ENCODE data around the gene CFAP97D1. TPM values are rescaled to one million over a fixed set of nuclear protein-coding genes. Genes with fewer than 3 reads are reported as not detected.

The CFAP97D1 gene
- polyA plus RNA-seq, 1 donor = 0.04 TPM

GRCh38 chr17:43813386-43813785, 33.2 kb downstream of the CFAP97D1 start:
- no peak for DNase-seq
- peaks cover 4% of the 10 kb centered on the region for H3K4me1 ChIP-seq (ENCODE audit: control insufficient read depth, insufficient read depth, low read length)
- H3K4me3 ChIP-seq (ENCODE audit: low read length) = no peak overlapping the region
- no CpG with 5 or more reads among the region's 3 CpGs for WGBS (ENCODE audit: insufficient coverage, low lambda C conversion rate)
- H3K9me3 ChIP-seq (ENCODE audit: control insufficient read depth, low read depth, low read length) = no peaks in the 10 kb centered on the region
- H3K27me3 ChIP-seq (ENCODE audit: control insufficient read depth, insufficient read depth, low read length) = no peaks in the 10 kb centered on the region
- H3K36me3 ChIP-seq (ENCODE audit: control insufficient read depth, insufficient read depth, low read length) = peaks cover 2% of the 10 kb centered on the region
- no peak overlapping the region for H3K27ac ChIP-seq (ENCODE audit: low read length)

GRCh38 chr17:43814026-43814425, 33.8 kb downstream of the CFAP97D1 start:
- H3K36me3 ChIP-seq (ENCODE audit: control insufficient read depth, insufficient read depth, low read length) = peaks cover 2% of the 10 kb centered on the region
- H3K4me1 ChIP-seq (ENCODE audit: control insufficient read depth, insufficient read depth, low read length) = peaks cover 4% of the 10 kb centered on the region
- H3K4me3 ChIP-seq (ENCODE audit: low read length) = no peak overlapping the region
- no peaks in the 10 kb centered on the region for H3K9me3 ChIP-seq (ENCODE audit: control insufficient read depth, low read depth, low read length)
- H3K27ac ChIP-seq (ENCODE audit: low read length) = no peak overlapping the region
- no peaks in the 10 kb centered on the region for H3K27me3 ChIP-seq (ENCODE audit: control insufficient read depth, insufficient read depth, low read length)
- no CpG with 5 or more reads among the region's 12 CpGs for WGBS (ENCODE audit: insufficient coverage, low lambda C conversion rate)
- DNase-seq = no peak

GRCh38 chr17:43814714-43815113, 34.5 kb downstream of the CFAP97D1 start:
- no peak for DNase-seq
- Histone ChIP-seq H3K4me3 (ENCODE audit: low read length) (no peak overlapping the region), H3K4me1 (ENCODE audit: control insufficient read depth, insufficient read depth, low read length) (peaks cover 4% of the 10 kb centered on the region), H3K27me3 (ENCODE audit: control insufficient read depth, insufficient read depth, low read length) (no peaks in the 10 kb centered on the region), H3K27ac (ENCODE audit: low read length) (no peak overlapping the region), H3K36me3 (ENCODE audit: control insufficient read depth, insufficient read depth, low read length) (peaks cover 2% of the 10 kb centered on the region), H3K9me3 (ENCODE audit: control insufficient read depth, low read depth, low read length) (no peaks in the 10 kb centered on the region)
- 50% methylated on average over 1 of the region's 1 CpG for WGBS (ENCODE audit: insufficient coverage, low lambda C conversion rate)

DNA sequence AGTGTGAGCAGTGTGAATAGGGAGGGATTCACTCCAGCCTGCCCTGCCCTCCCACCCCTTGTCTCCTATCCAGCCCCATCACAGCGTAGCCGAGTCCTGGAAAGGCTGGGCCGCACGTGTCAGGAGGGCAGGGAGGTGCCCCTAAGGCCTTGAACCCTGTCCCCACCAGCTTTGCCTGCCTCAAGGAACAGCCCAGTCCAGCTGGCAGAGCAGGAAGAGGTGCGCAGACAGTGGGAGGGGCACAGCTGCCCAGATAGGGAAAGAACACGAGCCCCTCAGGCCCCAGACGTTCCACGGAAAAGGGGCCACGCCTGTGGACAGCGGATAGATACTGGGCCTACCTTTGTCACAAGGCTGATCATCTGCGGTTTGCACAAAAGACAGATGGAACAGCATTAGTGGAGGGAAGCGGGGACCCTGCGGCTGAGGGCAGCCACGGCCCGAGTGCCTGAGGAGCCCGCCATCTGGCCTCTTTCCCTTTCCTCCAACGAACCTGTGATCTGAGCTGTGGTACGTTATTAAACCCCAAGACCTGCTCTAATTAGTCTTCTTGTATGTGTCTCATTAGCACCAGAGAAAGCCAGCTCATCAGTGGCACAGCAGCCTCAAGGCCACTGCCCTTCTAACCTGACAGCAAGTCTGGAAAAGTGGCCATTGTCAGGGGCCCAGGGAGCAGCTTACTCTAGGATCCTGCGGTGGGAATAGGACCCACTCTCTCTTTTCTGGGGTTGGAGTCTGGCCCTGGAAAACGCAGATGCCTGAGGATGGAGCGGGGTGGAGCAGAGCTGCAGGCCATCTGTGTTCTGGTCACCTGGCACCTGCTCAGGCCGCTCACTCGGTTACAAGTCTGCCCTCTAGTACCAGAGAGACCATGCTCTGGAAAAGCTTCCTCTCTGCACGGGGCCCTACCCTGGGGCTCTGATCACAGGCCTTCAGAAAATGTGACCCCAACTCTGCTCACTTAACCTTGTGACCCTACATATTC, 36.4 kb downstream of the CFAP97D1 start:
- Histone ChIP-seq H3K36me3 (ENCODE audit: control insufficient read depth, insufficient read depth, low read length) (peaks cover 2% of the 10 kb centered on the region), H3K4me1 (ENCODE audit: control insufficient read depth, insufficient read depth, low read length) (peaks cover 4% of the 10 kb centered on the region), H3K27me3 (ENCODE audit: control insufficient read depth, insufficient read depth, low read length) (no peaks in the 10 kb centered on the region), H3K4me3 (ENCODE audit: low read length) (no peak overlapping the region), H3K9me3 (ENCODE audit: control insufficient read depth, low read depth, low read length) (no peaks in the 10 kb centered on the region), H3K27ac (ENCODE audit: low read length) (no peak overlapping the region)
- no CpG with 5 or more reads among the region's 24 CpGs for WGBS (ENCODE audit: insufficient coverage, low lambda C conversion rate)
- peak in 1 of 2 donors; percentile 50 for DNase-seq

GRCh38 chr17:43817826-43818225, 37.6 kb downstream of the CFAP97D1 start:
- Histone ChIP-seq H3K27ac (ENCODE audit: low read length) (no peak overlapping the region), H3K4me1 (ENCODE audit: control insufficient read depth, insufficient read depth, low read length) (peaks cover 4% of the 10 kb centered on the region), H3K9me3 (ENCODE audit: control insufficient read depth, low read depth, low read length) (no peaks in the 10 kb centered on the region), H3K27me3 (ENCODE audit: control insufficient read depth, insufficient read depth, low read length) (no peaks in the 10 kb centered on the region), H3K4me3 (ENCODE audit: low read length) (no peak overlapping the region), H3K36me3 (ENCODE audit: control insufficient read depth, insufficient read depth, low read length) (peaks cover 2% of the 10 kb centered on the region)
- no peak for DNase-seq
- WGBS (ENCODE audit: insufficient coverage, low lambda C conversion rate) = no CpG with 5 or more reads among the region's 9 CpGs

GRCh38 chr17:43818966-43819365, 38.7 kb downstream of the CFAP97D1 start:
- no CpG with 5 or more reads among the region's 5 CpGs for WGBS (ENCODE audit: insufficient coverage, low lambda C conversion rate)
- no peaks in the 10 kb centered on the region for H3K36me3 ChIP-seq (ENCODE audit: control insufficient read depth, insufficient read depth, low read length)
- peaks cover 4% of the 10 kb centered on the region for H3K4me1 ChIP-seq (ENCODE audit: control insufficient read depth, insufficient read depth, low read length)
- DNase-seq = no peak
- no peak overlapping the region for H3K4me3 ChIP-seq (ENCODE audit: low read length)
- H3K27me3 ChIP-seq (ENCODE audit: control insufficient read depth, insufficient read depth, low read length) = no peaks in the 10 kb centered on the region
- H3K9me3 ChIP-seq (ENCODE audit: control insufficient read depth, low read depth, low read length) = no peaks in the 10 kb centered on the region
- no peak overlapping the region for H3K27ac ChIP-seq (ENCODE audit: low read length)

DNA sequence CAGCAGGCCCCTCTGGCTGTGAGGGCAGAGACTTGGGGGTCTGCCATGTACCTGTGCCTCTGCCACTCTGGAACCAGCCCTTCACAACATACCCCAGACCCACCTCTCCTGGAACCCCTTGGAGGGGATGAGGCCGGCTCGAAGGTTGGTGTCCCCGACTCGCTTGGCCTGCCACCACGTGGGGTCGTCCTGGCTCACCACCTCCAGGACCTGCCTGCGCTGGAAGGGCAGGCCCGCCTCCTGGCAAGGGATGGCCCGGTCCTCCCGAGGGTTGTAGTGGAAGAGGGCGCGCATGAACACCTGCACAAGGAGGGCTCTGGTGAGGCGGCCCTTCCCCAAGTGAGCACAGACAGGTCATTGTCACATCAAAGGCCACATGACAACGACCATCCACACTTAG, 40.5 kb downstream of the CFAP97D1 start:
- Histone ChIP-seq H3K4me1 (ENCODE audit: control insufficient read depth, insufficient read depth, low read length) (peaks cover 4% of the 10 kb centered on the region), H3K27ac (ENCODE audit: low read length) (no peak overlapping the region), H3K9me3 (ENCODE audit: control insufficient read depth, low read depth, low read length) (no peaks in the 10 kb centered on the region), H3K4me3 (ENCODE audit: low read length) (no peak overlapping the region), H3K27me3 (ENCODE audit: control insufficient read depth, insufficient read depth, low read length) (no peaks in the 10 kb centered on the region), H3K36me3 (ENCODE audit: control insufficient read depth, insufficient read depth, low read length) (no peaks in the 10 kb centered on the region)
- DNase-seq = no peak
- WGBS (ENCODE audit: insufficient coverage, low lambda C conversion rate) = no CpG with 5 or more reads among the region's 14 CpGs

DNA sequence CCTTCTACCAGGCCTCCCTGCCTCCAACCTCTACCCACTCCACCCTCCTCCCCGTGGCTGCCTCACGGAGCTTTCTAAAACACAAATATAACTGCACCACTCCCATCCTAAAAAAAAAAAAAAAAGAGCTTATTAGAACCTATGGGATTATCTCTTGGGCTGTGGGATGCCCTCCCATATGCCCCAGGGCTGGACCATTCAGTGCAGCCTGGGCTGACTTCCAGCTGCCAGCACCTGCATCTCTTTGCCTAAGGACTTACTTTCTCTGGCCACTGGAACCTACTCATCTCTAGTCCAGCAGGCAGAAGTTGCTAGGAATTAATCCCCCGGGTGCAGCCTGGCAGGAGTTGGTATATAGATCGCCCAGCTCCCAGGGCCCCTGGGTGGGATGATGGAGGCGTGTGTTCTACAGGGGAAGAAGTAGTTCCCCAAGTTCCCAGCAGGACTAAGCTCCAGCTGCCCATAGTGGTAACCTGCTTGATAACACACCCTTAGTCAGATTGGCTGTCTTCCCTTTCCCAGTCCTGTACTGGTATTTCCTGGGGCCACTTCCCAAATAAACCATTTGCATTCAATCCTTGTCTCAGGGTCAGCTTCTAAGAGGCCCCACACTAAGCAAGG, 42.4 kb downstream of the CFAP97D1 start:
- H3K4me1 ChIP-seq (ENCODE audit: control insufficient read depth, insufficient read depth, low read length) = no peaks in the 10 kb centered on the region
- H3K27me3 ChIP-seq (ENCODE audit: control insufficient read depth, insufficient read depth, low read length) = no peaks in the 10 kb centered on the region
- H3K36me3 ChIP-seq (ENCODE audit: control insufficient read depth, insufficient read depth, low read length) = no peaks in the 10 kb centered on the region
- DNase-seq = no peak
- H3K27ac ChIP-seq (ENCODE audit: low read length) = no peak overlapping the region
- WGBS (ENCODE audit: insufficient coverage, low lambda C conversion rate) = no CpG with 5 or more reads among the region's 5 CpGs
- no peak overlapping the region for H3K4me3 ChIP-seq (ENCODE audit: low read length)
- no peaks in the 10 kb centered on the region for H3K9me3 ChIP-seq (ENCODE audit: control insufficient read depth, low read depth, low read length)

DNA sequence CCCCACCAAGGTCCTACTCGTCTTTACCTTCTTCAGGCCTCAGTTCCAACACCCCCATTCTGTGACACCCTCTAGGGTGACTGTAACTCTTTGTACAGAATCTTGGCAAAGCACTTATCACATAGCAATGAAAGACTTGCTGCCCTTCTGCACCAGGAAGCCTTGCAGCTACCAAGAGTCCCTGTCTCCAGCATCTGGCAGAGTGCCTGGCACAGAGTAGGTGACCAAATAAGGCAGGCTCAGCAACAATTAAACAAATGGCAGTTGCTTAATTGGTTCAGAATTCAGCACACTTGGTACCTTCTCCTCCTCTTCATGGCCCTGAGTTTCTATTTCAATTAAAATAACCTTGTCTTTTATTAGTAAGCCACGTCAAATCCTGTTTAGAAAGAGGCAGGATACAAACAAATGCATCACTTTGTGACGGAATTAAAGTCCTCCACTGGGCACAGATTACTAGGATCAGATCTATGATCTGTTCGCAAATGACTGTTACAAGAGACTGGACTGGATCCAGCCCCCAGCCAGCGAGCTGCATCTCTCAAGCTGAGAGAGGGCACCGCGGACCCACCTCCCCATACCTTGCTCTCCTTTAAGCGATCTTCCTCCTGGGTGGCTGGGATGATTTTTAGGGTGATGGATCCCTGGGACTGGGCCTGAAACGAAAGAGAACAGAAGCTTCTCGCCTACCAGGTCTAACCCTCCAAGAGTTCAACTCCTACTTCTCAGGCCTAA, 43.3 kb downstream of the CFAP97D1 start:
- Histone ChIP-seq H3K27ac (ENCODE audit: low read length) (no peak overlapping the region), H3K27me3 (ENCODE audit: control insufficient read depth, insufficient read depth, low read length) (no peaks in the 10 kb centered on the region), H3K9me3 (ENCODE audit: control insufficient read depth, low read depth, low read length) (no peaks in the 10 kb centered on the region), H3K4me1 (ENCODE audit: control insufficient read depth, insufficient read depth, low read length) (no peaks in the 10 kb centered on the region), H3K4me3 (ENCODE audit: low read length) (no peak overlapping the region), H3K36me3 (ENCODE audit: control insufficient read depth, insufficient read depth, low read length) (no peaks in the 10 kb centered on the region)
- no CpG with 5 or more reads among the region's 10 CpGs for WGBS (ENCODE audit: insufficient coverage, low lambda C conversion rate)
- no peak for DNase-seq

- WGBS (ENCODE audit: insufficient coverage, low lambda C conversion rate) = 100% methylated on average over 4 of the region's 12 CpGs
- Histone ChIP-seq H3K36me3 (ENCODE audit: control insufficient read depth, insufficient read depth, low read length) (no peaks in the 10 kb centered on the region), H3K4me3 (ENCODE audit: low read length) (no peak overlapping the region), H3K9me3 (ENCODE audit: control insufficient read depth, low read depth, low read length) (no peaks in the 10 kb centered on the region), H3K4me1 (ENCODE audit: control insufficient read depth, insufficient read depth, low read length) (no peaks in the 10 kb centered on the region), H3K27ac (ENCODE audit: low read length) (no peak overlapping the region), H3K27me3 (ENCODE audit: control insufficient read depth, insufficient read depth, low read length) (no peaks in the 10 kb centered on the region)
- DNase-seq = no peak
These were observed 45.3 kb downstream of the CFAP97D1 start for GRCh38 chr17:43825567-43825966.

All from large intestine (tissue), 3 donors.